Neuronal stem cell (in vitro differentiated cells): ENCODE measurements around the gene POLR2B.

Experiments
- DNase-seq: peaks from one replicate; pipeline ENCODE4 v3.0.0-alpha.2; 2013; ENCODE audit warnings: low spot score
- H2AFZ ChIP-seq: one replicate; pipeline ENCODE4 v1.6.1; 2013; ENCODE audit warnings: mild to moderate bottlenecking, low read length, inconsistent platforms
- H2AK5ac ChIP-seq: 2 replicates; pipeline ENCODE4 v1.6.1; 2013; ENCODE audit warnings: low read depth, mild to moderate bottlenecking, inconsistent platforms, low read length, moderate library complexity, mixed read lengths
- H2BK120ac ChIP-seq: 2 replicates; pipeline ENCODE4 v1.6.1; 2013; ENCODE audit warnings: low read depth, mild to moderate bottlenecking, inconsistent platforms, low read length, moderate library complexity, mixed read lengths
- H2BK12ac ChIP-seq: one replicate; pipeline ENCODE4 v1.6.1; 2013; ENCODE audit warnings: low read length, inconsistent platforms
- H2BK15ac ChIP-seq: 2 replicates; pipeline ENCODE4 v1.6.1; 2013; ENCODE audit warnings: mild to moderate bottlenecking, low read length, inconsistent platforms, mixed read lengths
- H2BK5ac ChIP-seq: one replicate; pipeline ENCODE4 v1.6.1; 2013; ENCODE audit warnings: inconsistent platforms, mild to moderate bottlenecking, low read length, moderate library complexity
- H3K14ac ChIP-seq: one replicate; pipeline ENCODE4 v1.6.1; 2013; ENCODE audit warnings: low read length, inconsistent platforms
- H3K18ac ChIP-seq: 2 replicates; pipeline ENCODE4 v1.6.1; 2013; ENCODE audit warnings: low read length, inconsistent platforms
- H3K23ac ChIP-seq: 2 replicates; pipeline ENCODE4 v1.6.1; 2013; ENCODE audit warnings: low read depth, mild to moderate bottlenecking, mixed read lengths, low read length, inconsistent platforms; ENCODE audit not compliant: poor library complexity
- H3K27ac ChIP-seq: replicated peaks from 3 replicates; pipeline ENCODE4 v1.5.1; 2013; ENCODE audit warnings: low read length, inconsistent platforms
- H3K27me3 ChIP-seq, 3 experiments: 2 replicates each; pipeline ENCODE4 v1.6.1; 2013; ENCODE audit warnings: low read length in 3 of 3, mild to moderate bottlenecking in 2 of 3, inconsistent platforms in 1 of 3, low read depth in 1 of 3, mixed read lengths in 1 of 3, moderate library complexity in 1 of 3; ENCODE audit not compliant: control insufficient read depth in 3 of 3, insufficient read depth in 3 of 3
- H3K36me3 ChIP-seq, 2 donors: replicated peaks in 1 of 2; 2 replicates each; pipeline ENCODE4 v1.6.1; 2013; ENCODE audit warnings: low read length in 2 of 2; ENCODE audit not compliant: control insufficient read depth in 2 of 2, insufficient read depth in 2 of 2
- H3K4ac ChIP-seq: 2 replicates; pipeline ENCODE4 v1.6.1; 2013; ENCODE audit warnings: inconsistent platforms, mild to moderate bottlenecking, low read length, moderate library complexity
- H3K4me1 ChIP-seq, 2 donors: 1 replicate in 1 of 2; 2 replicates in 1 of 2; pipeline ENCODE4 v1.6.1; 2013; ENCODE audit warnings: low read length in 2 of 2, low read depth in 1 of 2; ENCODE audit not compliant: control insufficient read depth in 2 of 2, insufficient read depth in 1 of 2
- H3K4me2 ChIP-seq: one replicate; pipeline ENCODE4 v1.6.1; 2013; ENCODE audit warnings: mild to moderate bottlenecking, low read length, inconsistent platforms; ENCODE audit not compliant: insufficient read depth, poor library complexity, severe bottlenecking
- H3K4me3 ChIP-seq, 2 donors: 2 replicates each; pipeline ENCODE4 v1.5.1; 2013; ENCODE audit warnings: low read length in 2 of 2, mild to moderate bottlenecking in 2 of 2, inconsistent platforms in 1 of 2, moderate library complexity in 1 of 2
- H3K79me1 ChIP-seq: one replicate; pipeline ENCODE4 v1.6.1; 2013; ENCODE audit warnings: low read depth, mild to moderate bottlenecking, inconsistent platforms, low read length, moderate library complexity
- H3K9ac ChIP-seq: one replicate; pipeline ENCODE4 v1.6.1; 2013; ENCODE audit warnings: mild to moderate bottlenecking, low read depth, low read length, inconsistent platforms; ENCODE audit not compliant: poor library complexity
- H3K9me3 ChIP-seq, 2 donors: replicated peaks in 1 of 2; 2 replicates each; pipeline versions ENCODE3 to v1.6.1; 2013; ENCODE audit warnings: low read length in 2 of 2, mild to moderate bottlenecking in 2 of 2, inconsistent platforms in 1 of 2, low read depth in 1 of 2, mixed read lengths in 1 of 2, moderate library complexity in 1 of 2; ENCODE audit not compliant: control insufficient read depth in 2 of 2, insufficient read depth in 1 of 2
- H4K8ac ChIP-seq: one replicate; pipeline ENCODE4 v1.6.1; 2013; ENCODE audit warnings: low read depth, mild to moderate bottlenecking, inconsistent platforms, low read length, moderate library complexity
- H4K91ac ChIP-seq: one replicate; pipeline ENCODE4 v1.6.1; 2013; ENCODE audit warnings: low read length, low read depth, mild to moderate bottlenecking, inconsistent platforms; ENCODE audit not compliant: poor library complexity
- WGBS, 2 donors: extraction: QIAGEN DNeasy Blood & Tissue Kit; methylation state at CpG; one replicate each; pipeline ENCODE4 v1.1.7; 2013; ENCODE audit warnings: missing lambda C conversion rate in 2 of 2, mixed read lengths in 1 of 2; ENCODE audit not compliant: insufficient read length in 2 of 2, insufficient replicate concordance in 1 of 2; ENCODE audit errors: extremely low coverage in 2 of 2; 5-methylcytosine and 5-hydroxymethylcytosine counted together

POLR2B gene

DNA sequence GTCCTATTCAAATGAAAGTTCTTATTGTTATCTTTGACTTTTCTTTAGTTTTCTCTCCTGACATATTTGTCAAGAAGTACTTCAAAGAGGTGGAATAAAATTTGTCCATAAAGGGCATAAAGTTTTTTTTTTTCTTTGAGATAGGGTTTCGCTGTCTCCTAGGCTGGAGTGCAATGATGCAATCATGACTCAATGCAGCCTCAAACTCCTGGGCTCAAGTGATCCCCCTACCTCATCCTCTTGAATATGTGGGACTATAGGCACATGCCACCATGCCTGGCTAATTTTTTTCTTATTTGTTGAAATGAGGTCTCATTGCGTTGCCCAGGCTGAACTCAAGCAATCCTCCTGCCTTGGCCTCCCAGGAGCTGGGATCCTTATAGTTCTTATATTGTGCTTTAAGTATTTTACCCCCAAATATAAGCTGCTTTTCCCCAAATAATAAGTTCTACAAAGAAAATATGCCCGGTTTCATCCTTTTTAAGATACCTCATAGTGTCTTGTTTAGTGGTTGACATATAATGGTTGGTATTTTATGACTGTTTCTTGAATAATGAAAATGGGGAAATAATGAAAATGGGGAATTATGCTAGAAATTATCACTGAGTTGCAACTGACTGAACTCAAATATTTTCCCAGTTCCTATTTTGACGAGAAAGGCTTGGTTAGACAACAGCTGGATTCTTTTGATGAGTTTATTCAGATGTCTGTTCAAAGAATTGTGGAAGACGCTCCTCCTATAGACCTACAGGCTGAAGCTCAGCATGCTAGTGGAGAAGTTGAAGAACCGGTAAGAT is 11.6 kb downstream of the POLR2B start:
- Histone ChIP-seq H2BK12ac (no peak overlapping the region), H2BK15ac (no peak overlapping the region), H3K9ac (no peak overlapping the region), H3K4me3 (no peak overlapping the region), H4K8ac (no peak overlapping the region), H2AK5ac (no peak overlapping the region), H3K4ac (no peak overlapping the region), H2BK5ac (no peak overlapping the region), H3K9me3 (no peaks in the 10 kb centered on the region), H3K27me3 (no peaks in the 10 kb centered on the region), H3K23ac (no peak overlapping the region), H2BK120ac (no peak overlapping the region), H3K4me2 (no peak overlapping the region), H3K79me1 (no peaks in the 10 kb centered on the region), H3K4me1 (no peaks in the 10 kb centered on the region), H3K27ac (no peak overlapping the region), H3K18ac (no peak overlapping the region), H3K14ac (no peak overlapping the region), H4K91ac (no peak overlapping the region), H3K36me3 (peaks cover 10 to 97% of the 10 kb centered on the region in 2 donors), H2AFZ (no peak overlapping the region)
- no peak for DNase-seq
- no CpG with 5 or more reads among the region's 6 CpGs for WGBS, 2 donors

DNA sequence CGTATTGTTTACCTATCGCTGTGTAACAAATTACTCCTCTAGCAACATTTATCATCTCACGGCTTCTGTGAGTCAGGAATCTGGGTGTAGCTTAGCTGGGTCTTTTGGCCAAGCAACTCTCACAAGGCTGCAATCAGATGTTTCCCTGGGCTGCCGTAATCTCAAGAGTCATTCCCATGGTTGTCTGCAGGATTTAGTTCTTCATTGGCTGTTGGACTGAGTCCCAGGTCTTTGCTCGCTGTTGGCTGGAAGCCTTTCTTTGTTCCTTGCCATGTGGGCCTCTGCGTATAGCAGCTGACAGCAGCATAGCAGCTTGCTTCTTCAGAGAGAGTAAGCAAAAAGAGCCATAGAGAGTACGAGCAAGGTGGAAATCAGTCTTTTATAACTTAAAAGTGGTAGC is 16.8 kb downstream of the POLR2B start:
- no peak overlapping the region for H2BK12ac ChIP-seq
- no peak overlapping the region for H2AFZ ChIP-seq
- H3K9ac ChIP-seq: no peak overlapping the region
- H3K27me3 ChIP-seq: no peaks in the 10 kb centered on the region
- peaks cover 3% of the 10 kb centered on the region for H3K79me1 ChIP-seq
- H2BK15ac ChIP-seq: no peak overlapping the region
- no peak overlapping the region for H2AK5ac ChIP-seq
- peaks cover 14 to 91% of the 10 kb centered on the region in 2 donors for H3K36me3 ChIP-seq
- H4K8ac ChIP-seq: no peak overlapping the region
- H3K23ac ChIP-seq: no peak overlapping the region
- H3K4me2 ChIP-seq: no peak overlapping the region
- no peak overlapping the region for H3K18ac ChIP-seq
- no peak overlapping the region for H2BK5ac ChIP-seq
- H2BK120ac ChIP-seq: no peak overlapping the region
- H3K9me3 ChIP-seq: no peaks in the 10 kb centered on the region
- no peak for DNase-seq
- WGBS, 2 donors: no CpG with 5 or more reads among the region's 7 CpGs
- H3K27ac ChIP-seq: no peak overlapping the region
- H4K91ac ChIP-seq: no peak overlapping the region
- no peak overlapping the region for H3K14ac ChIP-seq
- H3K4ac ChIP-seq: no peak overlapping the region
- no peak overlapping the region for H3K4me3 ChIP-seq
- H3K4me1 ChIP-seq: no peaks in the 10 kb centered on the region

DNA sequence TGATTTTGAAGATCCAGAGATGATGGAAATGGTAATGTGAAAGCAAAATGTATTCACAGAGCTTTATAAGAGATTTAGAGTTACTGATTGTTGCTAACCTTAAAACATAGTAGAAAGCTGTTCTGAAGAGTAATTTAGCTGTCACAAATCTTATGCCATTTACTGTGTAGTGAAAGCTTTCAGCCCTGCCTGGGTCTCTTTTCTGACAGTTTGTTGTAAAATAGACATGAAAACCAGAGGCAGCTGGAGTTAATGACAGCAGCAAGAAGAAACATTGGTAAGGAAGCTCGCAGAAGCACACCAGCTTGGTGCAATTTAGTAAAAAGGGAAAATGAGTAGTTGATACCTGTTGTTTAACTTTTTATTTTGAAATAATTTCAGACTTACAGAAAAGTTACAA is 21.1 kb downstream of the POLR2B start:
- Histone ChIP-seq H3K36me3 (peaks cover 19 to 91% of the 10 kb centered on the region in 2 donors), H2AFZ (no peak overlapping the region), H3K27ac (no peak overlapping the region), H2BK15ac (no peak overlapping the region), H2BK120ac (no peak overlapping the region), H3K27me3 (no peaks in the 10 kb centered on the region), H3K4me3 (no peak overlapping the region), H2BK12ac (no peak overlapping the region), H3K4me1 (no peaks in the 10 kb centered on the region), H3K23ac (no peak overlapping the region), H3K18ac (no peak overlapping the region), H3K4ac (no peak overlapping the region), H2AK5ac (no peak overlapping the region), H3K79me1 (peaks cover 3% of the 10 kb centered on the region), H4K8ac (no peak overlapping the region), H3K9me3 (no peaks in the 10 kb centered on the region), H4K91ac (no peak overlapping the region), H2BK5ac (no peak overlapping the region), H3K9ac (no peak overlapping the region), H3K4me2 (no peak overlapping the region), H3K14ac (no peak overlapping the region)
- WGBS, 2 donors: no CpG with 5 or more reads among the region's 1 CpG
- DNase-seq: no peak

DNA sequence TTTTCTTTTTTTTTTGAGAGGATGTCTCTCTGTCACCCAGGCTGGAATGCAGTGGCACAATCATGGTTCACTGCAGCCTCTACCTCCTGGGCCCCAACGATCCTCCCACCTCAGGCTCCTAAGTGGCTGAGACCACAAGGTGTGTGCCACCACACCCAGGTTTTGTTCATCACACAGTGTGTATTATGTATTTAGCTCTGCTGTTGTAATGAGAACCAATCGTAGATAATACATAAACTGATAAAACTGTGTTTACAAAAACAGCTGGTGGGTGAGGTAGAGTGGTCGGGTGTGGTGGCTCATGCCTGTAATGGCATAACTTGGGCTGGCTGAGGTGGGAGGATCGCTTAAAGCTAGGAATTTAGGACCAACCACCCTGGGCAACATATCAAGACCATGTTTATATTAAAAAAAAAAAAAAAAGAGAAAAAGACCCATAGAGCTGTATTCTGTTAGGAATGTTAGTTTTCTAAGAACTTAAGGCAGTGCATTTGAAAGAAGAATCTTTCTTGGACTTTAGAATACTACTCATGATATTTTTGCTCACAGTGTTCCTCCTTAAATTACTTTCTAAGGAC is 34.9 kb downstream of the POLR2B start:
- no peak overlapping the region for H3K4ac ChIP-seq
- no peak overlapping the region for H3K14ac ChIP-seq
- no peak overlapping the region for H2AK5ac ChIP-seq
- H4K8ac ChIP-seq: no peak overlapping the region
- no peak overlapping the region for H3K9ac ChIP-seq
- H2AFZ ChIP-seq: no peak overlapping the region
- H3K36me3 ChIP-seq: peaks cover 25 to 96% of the 10 kb centered on the region in 2 donors
- no CpG with 5 or more reads among the region's 4 CpGs for WGBS, 2 donors
- no peak overlapping the region for H3K18ac ChIP-seq
- DNase-seq: no peak
- H3K4me1 ChIP-seq: no peaks in the 10 kb centered on the region
- no peak overlapping the region for H2BK120ac ChIP-seq
- H2BK15ac ChIP-seq: no peak overlapping the region
- no peak overlapping the region for H4K91ac ChIP-seq
- H3K23ac ChIP-seq: no peak overlapping the region
- H3K27me3 ChIP-seq: no peaks in the 10 kb centered on the region
- H3K9me3 ChIP-seq: no peaks in the 10 kb centered on the region
- H2BK12ac ChIP-seq: no peak overlapping the region
- H3K27ac ChIP-seq: no peak overlapping the region
- H3K4me2 ChIP-seq: no peak overlapping the region
- H2BK5ac ChIP-seq: no peak overlapping the region
- peaks cover 1% of the 10 kb centered on the region for H3K79me1 ChIP-seq
- no peak overlapping the region for H3K4me3 ChIP-seq
